GM18951 (cell line): Measurements from ENCODE around the gene ZBTB42.

Source experiments
- POLR2A ChIP-seq: IDR thresholded peaks from 4 replicates; pipeline ENCODE4 v1.6.1; 2011; ENCODE audit warnings: mild to moderate bottlenecking; ENCODE audit not compliant: insufficient read length, insufficient read depth; ENCODE audit errors: extremely low read depth
- in situ Hi-C: fragments of 300-500 bp; cut with MboI; formaldehyde crosslinking; loops from one replicate; pipeline ENCODE4 v1.12.0; 2022; ENCODE audit warnings: low sequenced_read_pairs, mixed read lengths, inconsistent platforms; ENCODE audit not compliant: unreplicated experiment

Gene ZBTB42

GRCh38 chr14:104772707-104773504 is 28.0 kb upstream of the ZBTB42 start:
- in situ Hi-C loops = no loop called here
- TF ChIP-seq POLR2A = no peak

- no peak for TF ChIP-seq POLR2A
- in situ Hi-C loops = no loop called here
Measured at GRCh38 chr14:104773505-104774452, 27.1 kb upstream of the ZBTB42 start.

DNA sequence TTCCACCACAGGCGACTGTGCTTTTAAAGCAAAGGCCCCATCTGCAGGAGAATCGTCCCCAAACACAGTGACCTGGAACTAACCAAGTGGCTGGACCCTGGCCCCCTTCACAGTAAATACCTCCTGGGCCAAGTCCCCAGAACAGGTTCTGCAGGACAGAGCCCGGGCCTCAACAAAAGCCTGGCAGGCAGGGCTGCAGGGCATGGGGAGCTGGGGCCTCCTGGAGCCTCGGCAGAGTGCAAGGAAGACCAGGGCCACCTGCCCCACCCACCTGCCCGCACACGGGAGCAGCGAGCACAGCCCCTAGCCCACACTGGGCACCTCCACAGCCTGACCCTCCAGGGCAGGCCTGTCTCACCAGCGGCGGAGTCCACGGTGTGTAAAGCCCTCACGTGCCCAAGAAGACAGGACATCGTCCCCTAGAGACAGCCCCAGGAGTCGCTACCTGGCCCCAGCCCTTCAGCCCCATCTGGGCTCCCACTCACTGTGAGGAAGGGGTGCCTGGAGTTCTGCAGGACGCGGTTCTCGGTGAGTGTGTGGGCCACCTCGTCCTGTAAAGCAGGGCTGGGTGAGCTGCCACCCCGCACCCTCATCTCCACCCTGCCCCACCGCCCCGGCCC is 26.3 kb upstream of the ZBTB42 start:
- in situ Hi-C loops = no loop called here

DNA sequence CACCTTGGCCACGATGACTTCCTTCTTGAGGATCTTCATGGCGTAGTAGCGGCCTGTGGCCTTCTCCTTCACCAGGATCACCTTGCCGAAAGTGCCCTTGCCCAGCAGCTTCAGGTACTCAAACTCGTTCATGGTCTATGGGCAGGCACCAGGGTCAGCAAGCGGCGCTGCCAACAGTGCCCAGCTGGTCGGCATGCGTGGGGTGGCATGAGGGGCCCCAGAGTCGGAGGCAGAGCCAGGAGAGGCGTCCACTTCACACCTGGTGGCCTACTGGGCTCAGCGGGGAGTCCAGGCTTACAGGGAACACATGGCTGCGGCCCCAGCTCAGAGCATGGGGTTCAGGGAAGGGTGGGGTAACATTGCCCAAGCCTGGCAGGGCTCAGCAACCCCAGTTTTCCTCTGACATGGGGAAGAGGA is 25.8 kb upstream of the ZBTB42 start:
- in situ Hi-C loops = no loop called here
- TF ChIP-seq POLR2A = no peak

More for the DNA sequence above, 26.3 kb upstream of the ZBTB42 start:
- TF ChIP-seq POLR2A = no peak

DNA sequence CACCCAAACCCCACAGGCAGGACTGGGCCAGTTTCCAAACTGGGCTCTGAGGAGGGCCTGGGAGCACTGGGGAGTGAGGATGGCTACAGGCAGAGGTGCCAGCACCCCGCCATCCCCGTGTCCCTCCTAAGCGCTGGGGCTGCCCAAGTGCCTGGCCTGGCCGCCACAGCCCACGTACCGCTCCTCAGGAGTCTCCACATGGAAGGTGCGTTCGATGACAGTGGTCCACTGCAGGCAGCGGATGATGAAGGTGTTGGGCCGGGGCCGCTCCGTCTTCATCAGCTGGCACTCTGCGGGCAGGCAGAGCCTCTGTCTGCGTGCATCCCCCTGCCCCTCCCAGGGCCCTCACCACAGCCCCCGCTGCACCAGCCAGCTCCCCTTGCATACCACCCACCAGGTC is 24.4 kb upstream of the ZBTB42 start:
- no peak for TF ChIP-seq POLR2A
- in situ Hi-C loops = no loop called here

DNA sequence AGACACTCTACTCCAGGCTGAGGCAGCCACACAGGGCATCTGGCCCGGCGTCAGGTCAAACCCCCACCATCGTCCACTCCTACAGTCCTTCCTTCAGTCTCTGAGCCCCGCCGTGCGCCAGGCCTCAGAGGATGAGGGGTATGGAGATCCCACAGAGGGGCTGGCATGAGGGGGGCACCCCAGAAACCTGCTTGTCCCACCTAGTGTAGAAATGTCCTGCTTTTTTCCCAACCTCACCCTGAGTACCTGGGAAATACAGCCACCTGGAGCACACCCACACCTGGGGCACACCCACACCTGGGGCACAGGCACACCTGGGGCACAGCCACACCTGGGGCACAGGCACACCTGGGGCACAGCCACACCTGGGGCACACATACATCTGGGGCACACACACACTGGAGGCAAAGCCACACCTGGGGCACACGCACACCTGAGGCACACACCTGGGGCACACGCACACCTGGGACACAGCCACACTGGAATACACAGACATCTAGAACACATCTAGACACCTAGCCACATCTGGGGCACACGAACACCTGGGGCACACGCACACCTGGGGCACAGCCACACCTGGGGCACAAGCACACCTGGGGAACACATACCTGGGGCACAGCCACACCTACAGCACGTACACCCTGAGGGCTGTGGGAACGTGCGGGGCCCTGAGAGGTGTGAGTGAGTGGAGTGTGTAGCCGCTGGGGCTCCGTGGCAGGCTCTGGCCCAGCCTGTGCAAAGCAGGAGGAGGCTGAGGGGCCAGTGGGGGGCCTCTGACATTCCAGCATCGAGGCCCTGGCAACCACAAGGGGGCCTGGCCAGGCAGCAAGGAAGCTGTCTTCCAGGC is 23.7 kb upstream of the ZBTB42 start:
- in situ Hi-C loops = no loop called here
- no peak for TF ChIP-seq POLR2A

- no peak for TF ChIP-seq POLR2A
- in situ Hi-C loops = no loop called here
Measured at GRCh38 chr14:104777808-104778249, 23.1 kb upstream of the ZBTB42 start.

DNA sequence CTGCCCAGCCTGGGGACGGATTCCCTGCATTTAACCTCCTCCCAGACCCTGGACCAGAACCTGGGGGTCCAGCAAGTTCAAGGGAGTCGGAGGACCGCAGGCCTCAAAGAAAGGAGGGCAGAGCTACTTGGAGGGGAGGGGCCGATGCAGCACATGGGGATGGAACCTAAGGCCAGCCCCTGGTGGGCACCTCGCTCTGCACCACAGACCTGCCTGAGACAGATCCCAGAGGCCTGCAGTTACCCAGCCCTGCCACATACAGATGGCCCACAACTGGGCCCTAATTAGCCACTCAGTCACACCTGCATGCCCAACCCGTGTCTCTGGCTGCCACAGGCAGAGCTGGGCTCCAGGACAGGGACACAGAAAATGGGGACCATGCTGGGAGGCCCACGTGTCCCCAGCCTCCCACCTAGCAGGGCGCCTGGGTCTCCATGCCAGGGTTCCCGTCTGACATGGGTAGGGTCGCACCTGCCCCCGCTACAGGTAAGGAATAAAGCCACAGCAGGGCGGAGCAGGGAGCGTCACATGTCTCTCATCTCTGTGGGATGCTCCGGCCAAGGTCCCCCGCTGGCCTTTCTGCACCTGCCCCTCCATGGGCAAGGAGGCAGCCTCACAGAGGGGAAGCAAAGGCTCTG is 22.1 kb upstream of the ZBTB42 start:
- in situ Hi-C loops = no loop called here

GRCh38 chr14:104779776-104780512 is 21.0 kb upstream of the ZBTB42 start:
- TF ChIP-seq POLR2A = no peak
- in situ Hi-C loops = no loop called here

More for the DNA sequence above, 22.1 kb upstream of the ZBTB42 start:
- TF ChIP-seq POLR2A = no peak

GRCh38 chr14:104780513-104781030 is 20.3 kb upstream of the ZBTB42 start:
- in situ Hi-C loops = no loop called here
- no peak for TF ChIP-seq POLR2A
